ENCODE results near the gene DGKQ. TPM values are rescaled to one million over a fixed set of nuclear protein-coding genes. Genes with fewer than 3 reads are reported as not detected.

Gene DGKQ
- total and polyA plus RNA-seq, 2 experiments from 2014 or later, result 4.0 to 22.4 TPM

DNA sequence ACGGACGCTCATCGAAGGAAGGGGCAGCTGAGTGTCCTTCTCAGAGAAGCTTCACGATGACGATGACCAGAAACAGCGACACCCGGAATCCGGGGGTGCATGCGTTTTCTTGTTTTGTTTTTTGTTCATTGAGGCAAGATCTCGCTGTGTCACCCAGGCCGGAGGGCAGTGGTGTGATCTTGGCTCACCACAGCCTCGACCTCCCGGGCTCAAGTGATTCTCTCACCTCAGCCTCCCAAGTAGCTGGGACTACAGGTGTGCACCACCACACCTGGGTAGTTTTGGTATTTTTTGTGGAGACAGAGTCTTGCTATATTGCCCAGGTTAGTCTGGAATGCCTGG lies 19.8 kb downstream of the DGKQ start:
- Histone ChIP-seq H3K4me2 (no peak overlapping the region), H3K4me3 (no peak overlapping the region), H3K27me3 (ENCODE audit: insufficient read depth) (no peaks in the 10 kb centered on the region), H3K27ac (ENCODE audit: low read depth) (no peak overlapping the region), H2AFZ (no peak overlapping the region), H3K4me1 (ENCODE audit: insufficient read depth) (no peaks in the 10 kb centered on the region), H3K9me2 (ENCODE audit: insufficient read depth) (no peaks in the 10 kb centered on the region), H3F3A (replicated peaks; ENCODE audit: low read depth) (no peaks in the 10 kb centered on the region), H4K20me1 (replicated peaks; ENCODE audit: insufficient read depth) (no peaks in the 10 kb centered on the region; the same call in 1 of the 2 replicates), H3K79me2 (replicated peaks; ENCODE audit: insufficient read depth) (no peaks in the 10 kb centered on the region), H3K36me3 (ENCODE audit: insufficient read depth) (no peaks in the 10 kb centered on the region)
- H3K4me1 Mint-ChIP-seq, result peaks cover 5% of the 10 kb centered on the region; the same call in 2 of the 3 replicates
- H3K36me3 Mint-ChIP-seq (ENCODE audit: low read depth), result no peaks in the 10 kb centered on the region; the same call in 2 of the 3 replicates
- no peak overlapping the region for H3K27ac Mint-ChIP-seq
- TF ChIP-seq, protein P1, sequence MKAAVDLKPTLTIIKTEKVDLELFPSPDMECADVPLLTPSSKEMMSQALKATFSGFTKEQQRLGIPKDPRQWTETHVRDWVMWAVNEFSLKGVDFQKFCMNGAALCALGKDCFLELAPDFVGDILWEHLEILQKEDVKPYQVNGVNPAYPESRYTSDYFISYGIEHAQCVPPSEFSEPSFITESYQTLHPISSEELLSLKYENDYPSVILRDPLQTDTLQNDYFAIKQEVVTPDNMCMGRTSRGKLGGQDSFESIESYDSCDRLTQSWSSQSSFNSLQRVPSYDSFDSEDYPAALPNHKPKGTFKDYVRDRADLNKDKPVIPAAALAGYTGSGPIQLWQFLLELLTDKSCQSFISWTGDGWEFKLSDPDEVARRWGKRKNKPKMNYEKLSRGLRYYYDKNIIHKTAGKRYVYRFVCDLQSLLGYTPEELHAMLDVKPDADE (IDR thresholded peaks at IDR 0.05), result no peak
- TF ChIP-seq, protein P2, sequence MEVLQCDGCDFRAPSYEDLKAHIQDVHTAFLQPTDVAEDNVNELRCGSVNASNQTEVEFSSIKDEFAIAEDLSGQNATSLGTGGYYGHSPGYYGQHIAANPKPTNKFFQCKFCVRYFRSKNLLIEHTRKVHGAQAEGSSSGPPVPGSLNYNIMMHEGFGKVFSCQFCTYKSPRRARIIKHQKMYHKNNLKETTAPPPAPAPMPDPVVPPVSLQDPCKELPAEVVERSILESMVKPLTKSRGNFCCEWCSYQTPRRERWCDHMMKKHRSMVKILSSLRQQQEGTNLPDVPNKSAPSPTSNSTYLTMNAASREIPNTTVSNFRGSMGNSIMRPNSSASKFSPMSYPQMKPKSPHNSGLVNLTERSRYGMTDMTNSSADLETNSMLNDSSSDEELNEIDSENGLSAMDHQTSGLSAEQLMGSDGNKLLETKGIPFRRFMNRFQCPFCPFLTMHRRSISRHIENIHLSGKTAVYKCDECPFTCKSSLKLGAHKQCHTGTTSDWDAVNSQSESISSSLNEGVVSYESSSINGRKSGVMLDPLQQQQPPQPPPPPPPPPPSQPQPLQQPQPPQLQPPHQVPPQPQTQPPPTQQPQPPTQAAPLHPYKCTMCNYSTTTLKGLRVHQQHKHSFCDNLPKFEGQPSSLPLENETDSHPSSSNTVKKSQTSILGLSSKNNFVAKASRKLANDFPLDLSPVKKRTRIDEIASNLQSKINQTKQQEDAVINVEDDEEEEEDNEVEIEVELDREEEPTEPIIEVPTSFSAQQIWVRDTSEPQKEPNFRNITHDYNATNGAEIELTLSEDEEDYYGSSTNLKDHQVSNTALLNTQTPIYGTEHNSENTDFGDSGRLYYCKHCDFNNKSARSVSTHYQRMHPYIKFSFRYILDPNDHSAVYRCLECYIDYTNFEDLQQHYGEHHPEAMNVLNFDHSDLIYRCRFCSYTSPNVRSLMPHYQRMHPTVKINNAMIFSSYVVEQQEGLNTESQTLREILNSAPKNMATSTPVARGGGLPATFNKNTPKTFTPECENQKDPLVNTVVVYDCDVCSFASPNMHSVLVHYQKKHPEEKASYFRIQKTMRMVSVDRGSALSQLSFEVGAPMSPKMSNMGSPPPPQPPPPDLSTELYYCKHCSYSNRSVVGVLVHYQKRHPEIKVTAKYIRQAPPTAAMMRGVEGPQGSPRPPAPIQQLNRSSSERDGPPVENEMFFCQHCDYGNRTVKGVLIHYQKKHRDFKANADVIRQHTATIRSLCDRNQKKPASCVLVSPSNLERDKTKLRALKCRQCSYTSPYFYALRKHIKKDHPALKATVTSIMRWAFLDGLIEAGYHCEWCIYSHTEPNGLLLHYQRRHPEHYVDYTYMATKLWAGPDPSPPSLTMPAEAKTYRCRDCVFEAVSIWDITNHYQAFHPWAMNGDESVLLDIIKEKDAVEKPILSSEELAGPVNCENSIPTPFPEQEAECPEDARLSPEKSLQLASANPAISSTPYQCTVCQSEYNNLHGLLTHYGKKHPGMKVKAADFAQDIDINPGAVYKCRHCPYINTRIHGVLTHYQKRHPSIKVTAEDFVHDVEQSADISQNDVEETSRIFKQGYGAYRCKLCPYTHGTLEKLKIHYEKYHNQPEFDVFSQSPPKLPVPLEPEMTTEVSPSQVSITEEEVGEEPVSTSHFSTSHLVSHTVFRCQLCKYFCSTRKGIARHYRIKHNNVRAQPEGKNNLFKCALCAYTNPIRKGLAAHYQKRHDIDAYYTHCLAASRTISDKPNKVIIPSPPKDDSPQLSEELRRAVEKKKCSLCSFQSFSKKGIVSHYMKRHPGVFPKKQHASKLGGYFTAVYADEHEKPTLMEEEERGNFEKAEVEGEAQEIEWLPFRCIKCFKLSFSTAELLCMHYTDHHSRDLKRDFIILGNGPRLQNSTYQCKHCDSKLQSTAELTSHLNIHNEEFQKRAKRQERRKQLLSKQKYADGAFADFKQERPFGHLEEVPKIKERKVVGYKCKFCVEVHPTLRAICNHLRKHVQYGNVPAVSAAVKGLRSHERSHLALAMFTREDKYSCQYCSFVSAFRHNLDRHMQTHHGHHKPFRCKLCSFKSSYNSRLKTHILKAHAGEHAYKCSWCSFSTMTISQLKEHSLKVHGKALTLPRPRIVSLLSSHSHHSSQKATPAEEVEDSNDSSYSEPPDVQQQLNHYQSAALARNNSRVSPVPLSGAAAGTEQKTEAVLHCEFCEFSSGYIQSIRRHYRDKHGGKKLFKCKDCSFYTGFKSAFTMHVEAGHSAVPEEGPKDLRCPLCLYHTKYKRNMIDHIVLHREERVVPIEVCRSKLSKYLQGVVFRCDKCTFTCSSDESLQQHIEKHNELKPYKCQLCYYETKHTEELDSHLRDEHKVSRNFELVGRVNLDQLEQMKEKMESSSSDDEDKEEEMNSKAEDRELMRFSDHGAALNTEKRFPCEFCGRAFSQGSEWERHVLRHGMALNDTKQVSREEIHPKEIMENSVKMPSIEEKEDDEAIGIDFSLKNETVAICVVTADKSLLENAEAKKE (CRISPR knock-in tag; IDR thresholded peaks at IDR 0.05), result no peak
- no peak for TF ChIP-seq NANOG (IDR thresholded peaks at IDR 0.05; ENCODE audit: borderline replicate concordance)
- no peak for TF ChIP-seq CREB1 (CRISPR knock-in tag; IDR thresholded peaks at IDR 0.05; ENCODE audit: low read depth)
- TF ChIP-seq ZNF331 (CRISPR knock-in tag; IDR thresholded peaks at IDR 0.05; ENCODE audit: low read depth), result no peak
- no peak for TF ChIP-seq STAT1 (IDR thresholded peaks at IDR 0.05; ENCODE audit: unreplicated experiment)
- no peak for TF ChIP-seq EZH2phosphoT487 (IDR thresholded peaks at IDR 0.05; ENCODE audit: unreplicated experiment)
- TF ChIP-seq, protein P3, sequence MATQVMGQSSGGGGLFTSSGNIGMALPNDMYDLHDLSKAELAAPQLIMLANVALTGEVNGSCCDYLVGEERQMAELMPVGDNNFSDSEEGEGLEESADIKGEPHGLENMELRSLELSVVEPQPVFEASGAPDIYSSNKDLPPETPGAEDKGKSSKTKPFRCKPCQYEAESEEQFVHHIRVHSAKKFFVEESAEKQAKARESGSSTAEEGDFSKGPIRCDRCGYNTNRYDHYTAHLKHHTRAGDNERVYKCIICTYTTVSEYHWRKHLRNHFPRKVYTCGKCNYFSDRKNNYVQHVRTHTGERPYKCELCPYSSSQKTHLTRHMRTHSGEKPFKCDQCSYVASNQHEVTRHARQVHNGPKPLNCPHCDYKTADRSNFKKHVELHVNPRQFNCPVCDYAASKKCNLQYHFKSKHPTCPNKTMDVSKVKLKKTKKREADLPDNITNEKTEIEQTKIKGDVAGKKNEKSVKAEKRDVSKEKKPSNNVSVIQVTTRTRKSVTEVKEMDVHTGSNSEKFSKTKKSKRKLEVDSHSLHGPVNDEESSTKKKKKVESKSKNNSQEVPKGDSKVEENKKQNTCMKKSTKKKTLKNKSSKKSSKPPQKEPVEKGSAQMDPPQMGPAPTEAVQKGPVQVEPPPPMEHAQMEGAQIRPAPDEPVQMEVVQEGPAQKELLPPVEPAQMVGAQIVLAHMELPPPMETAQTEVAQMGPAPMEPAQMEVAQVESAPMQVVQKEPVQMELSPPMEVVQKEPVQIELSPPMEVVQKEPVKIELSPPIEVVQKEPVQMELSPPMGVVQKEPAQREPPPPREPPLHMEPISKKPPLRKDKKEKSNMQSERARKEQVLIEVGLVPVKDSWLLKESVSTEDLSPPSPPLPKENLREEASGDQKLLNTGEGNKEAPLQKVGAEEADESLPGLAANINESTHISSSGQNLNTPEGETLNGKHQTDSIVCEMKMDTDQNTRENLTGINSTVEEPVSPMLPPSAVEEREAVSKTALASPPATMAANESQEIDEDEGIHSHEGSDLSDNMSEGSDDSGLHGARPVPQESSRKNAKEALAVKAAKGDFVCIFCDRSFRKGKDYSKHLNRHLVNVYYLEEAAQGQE (IDR thresholded peaks at IDR 0.05; ENCODE audit: unreplicated experiment), result no peak
- TF ChIP-seq POLR2AphosphoS5 (IDR thresholded peaks at IDR 0.05; ENCODE audit: low read depth), result no peak
- TF ChIP-seq ZNF114 (CRISPR knock-in tag; IDR thresholded peaks at IDR 0.05), result no peak
- no peak for TF ChIP-seq EZH2 (IDR thresholded peaks at IDR 0.05; ENCODE audit: low read depth, unreplicated experiment)
- TF ChIP-seq, protein P4, sequence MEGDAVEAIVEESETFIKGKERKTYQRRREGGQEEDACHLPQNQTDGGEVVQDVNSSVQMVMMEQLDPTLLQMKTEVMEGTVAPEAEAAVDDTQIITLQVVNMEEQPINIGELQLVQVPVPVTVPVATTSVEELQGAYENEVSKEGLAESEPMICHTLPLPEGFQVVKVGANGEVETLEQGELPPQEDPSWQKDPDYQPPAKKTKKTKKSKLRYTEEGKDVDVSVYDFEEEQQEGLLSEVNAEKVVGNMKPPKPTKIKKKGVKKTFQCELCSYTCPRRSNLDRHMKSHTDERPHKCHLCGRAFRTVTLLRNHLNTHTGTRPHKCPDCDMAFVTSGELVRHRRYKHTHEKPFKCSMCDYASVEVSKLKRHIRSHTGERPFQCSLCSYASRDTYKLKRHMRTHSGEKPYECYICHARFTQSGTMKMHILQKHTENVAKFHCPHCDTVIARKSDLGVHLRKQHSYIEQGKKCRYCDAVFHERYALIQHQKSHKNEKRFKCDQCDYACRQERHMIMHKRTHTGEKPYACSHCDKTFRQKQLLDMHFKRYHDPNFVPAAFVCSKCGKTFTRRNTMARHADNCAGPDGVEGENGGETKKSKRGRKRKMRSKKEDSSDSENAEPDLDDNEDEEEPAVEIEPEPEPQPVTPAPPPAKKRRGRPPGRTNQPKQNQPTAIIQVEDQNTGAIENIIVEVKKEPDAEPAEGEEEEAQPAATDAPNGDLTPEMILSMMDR (conservative IDR thresholded peaks at IDR 0.05; ENCODE audit: low read depth in 2 of 2), result no peak
- no peak for TF ChIP-seq JUNB (IDR thresholded peaks at IDR 0.05; ENCODE audit: unreplicated experiment)
- peaks cover 4% of the 10 kb centered on the region for H3K27me3 Mint-ChIP-seq (ENCODE audit: insufficient read depth, low read depth, poor library complexity)
- no peak for ATAC-seq
- no peak for DNase-seq (ENCODE audit: low spot score)
- no peaks in the 10 kb centered on the region for H3K9me3 Mint-ChIP-seq
- H3K4me3 Mint-ChIP-seq, result no peak overlapping the region

Data from GM23338 (cell line).